Islet precursor cell (in vitro differentiated cells): Measurements from ENCODE around the gene ZNF48.
A peak's percentile ranks its signal among the peaks of the same experiment; 100 is the strongest.

Source experiments
- DNase-seq: peaks from one replicate; pipeline ENCODE4 v3.0.0-alpha.2; 2018

ZNF48 gene

GRCh38 chr16:30358990-30359870, 36.0 kb upstream of the ZNF48 start:
- peak; percentile 43 for DNase-seq

- DNase-seq, result peak; percentile 69
These were observed 35.4 kb upstream of the ZNF48 start for GRCh38 chr16:30359871-30360170.

DNA sequence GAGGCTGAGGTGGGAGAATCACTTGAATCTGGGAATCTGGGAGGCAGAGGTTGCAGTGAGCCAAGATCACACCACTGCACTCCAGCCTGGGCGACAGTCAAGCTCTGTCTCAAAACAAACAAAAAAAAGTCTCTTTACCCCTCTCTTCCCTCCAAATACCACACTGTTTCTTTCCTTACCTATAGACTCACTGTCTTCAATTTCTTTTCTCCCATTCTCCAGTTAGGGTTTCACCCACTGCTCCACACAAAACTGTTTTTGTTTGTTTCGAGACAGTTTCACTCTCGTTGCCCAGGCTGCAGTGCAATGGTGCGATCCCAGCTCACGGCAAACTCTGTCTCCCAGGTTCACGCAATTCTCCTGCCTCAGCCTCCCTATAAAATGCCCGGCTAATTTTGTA, 34.0 kb upstream of the ZNF48 start:
- DNase-seq, result no peak

- DNase-seq, result no peak
These were observed 30.0 kb upstream of the ZNF48 start for GRCh38 chr16:30365200-30365599.

DNA sequence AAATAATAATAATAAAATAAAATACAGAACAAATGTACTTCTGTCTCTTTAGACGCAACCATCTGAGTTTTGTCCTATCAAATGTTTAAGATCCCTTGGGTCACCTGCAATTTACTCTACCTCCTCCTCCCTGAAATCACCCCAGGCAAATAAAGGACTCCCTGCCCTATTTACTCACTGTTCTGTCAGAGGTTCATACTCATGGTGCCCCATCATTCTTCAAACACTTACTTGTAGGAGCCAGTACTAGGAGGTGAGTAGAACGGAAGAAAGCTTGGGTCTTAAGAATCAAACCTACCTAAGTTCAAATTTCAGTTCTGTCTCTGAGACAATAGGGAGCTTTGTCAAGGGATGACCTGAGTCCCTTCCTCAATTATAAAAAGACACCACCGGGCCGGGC, 28.7 kb upstream of the ZNF48 start:
- DNase-seq, result no peak

- peak; percentile 45 for DNase-seq
These were observed 27.7 kb upstream of the ZNF48 start for GRCh38 chr16:30367349-30368009.

GRCh38 chr16:30368122-30368791, 27.0 kb upstream of the ZNF48 start:
- DNase-seq, result peak; percentile 55

- DNase-seq, result peak; percentile 52
These were observed 26.5 kb upstream of the ZNF48 start for GRCh38 chr16:30368792-30369090.

DNA sequence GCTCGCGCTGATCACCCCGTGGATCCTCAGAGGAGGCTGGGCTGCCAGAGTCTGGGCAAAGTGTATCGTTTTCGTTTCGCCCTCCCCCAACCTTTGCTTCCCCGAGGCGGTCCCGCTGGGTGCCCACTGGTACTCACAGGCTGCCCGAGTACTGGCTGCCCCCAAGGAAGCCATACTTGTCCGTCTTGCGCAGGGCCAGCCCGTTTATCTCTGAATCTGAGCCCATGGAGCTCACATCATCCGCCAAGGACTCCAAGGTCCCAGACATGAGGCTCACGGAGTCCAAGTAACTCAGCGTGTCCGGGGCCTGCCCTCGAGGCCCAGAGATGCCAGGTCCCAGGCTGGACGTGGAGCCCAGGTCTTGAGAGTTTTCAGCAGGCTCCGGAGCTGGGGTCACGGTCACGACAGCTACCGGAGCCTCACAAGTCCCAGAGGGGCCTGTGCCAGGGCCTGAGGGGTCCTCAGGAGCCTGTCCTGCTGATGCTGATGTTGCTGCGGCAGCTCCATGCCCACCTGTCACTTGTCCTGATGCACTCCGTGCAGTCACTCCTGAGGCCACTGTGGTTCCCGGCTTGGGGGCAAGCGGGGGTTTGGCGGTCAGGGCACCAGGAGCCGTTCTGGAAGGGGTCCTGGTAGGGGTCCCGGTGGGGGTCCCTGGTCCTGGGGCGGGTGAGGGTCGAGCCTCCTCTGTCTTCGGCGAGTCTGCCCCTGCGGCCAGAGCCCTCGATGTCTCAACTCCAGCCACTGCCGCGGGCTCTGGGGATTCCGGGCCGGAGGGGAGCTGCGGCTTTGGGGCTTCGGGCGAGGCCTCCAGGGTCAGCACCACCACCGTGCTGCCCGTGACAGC, 25.9 kb upstream of the ZNF48 start:
- DNase-seq, result peak; percentile 60

GRCh38 chr16:30369938-30370455, 25.2 kb upstream of the ZNF48 start:
- no peak for DNase-seq

DNA sequence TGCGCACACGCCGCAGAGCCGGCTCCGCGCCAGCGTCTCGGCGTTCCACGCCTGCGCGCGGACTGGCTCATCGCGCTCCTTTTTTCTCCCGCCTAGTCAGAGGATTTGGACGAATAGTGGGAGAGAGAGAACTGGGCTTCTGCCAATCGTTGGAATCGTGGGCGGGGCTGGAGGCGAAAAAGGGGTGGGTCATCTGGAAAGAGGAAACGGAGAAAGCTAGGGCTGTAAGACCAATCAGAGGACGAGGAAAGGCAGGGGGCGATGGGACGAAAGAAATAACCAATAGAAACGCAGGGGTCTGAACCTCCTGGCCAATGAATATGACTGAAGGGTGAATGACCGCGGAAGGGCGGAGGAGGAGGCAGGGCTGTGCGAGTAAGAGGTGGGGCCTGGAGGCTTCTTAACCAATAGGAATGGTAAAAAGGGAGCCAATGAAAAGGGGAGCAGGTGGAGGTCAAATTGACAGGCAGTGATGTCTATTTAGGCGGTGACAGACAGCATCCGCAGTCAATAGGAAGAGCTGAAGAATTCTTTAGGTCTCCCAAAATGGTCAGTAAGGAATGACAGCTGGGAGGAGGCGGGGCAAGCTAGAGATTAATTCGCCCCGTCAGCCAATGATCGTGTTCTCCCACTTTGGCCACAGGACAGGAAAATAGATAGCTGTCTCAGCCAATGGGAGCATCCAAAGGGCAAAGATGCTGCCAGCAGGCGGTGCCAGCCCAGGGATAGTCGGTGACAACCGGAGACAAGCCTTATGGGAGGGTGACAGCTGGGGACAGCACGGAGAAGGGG, 24.6 kb upstream of the ZNF48 start, which contains the start of gene TBC1D10B:
TBC1D10B (minus strand) TSS at position 39 of the 792 bp plus-strand sequence. CDS start 311 bp downstream, outside the sequence.
- DNase-seq, result peak; percentile 100

- peak; percentile 47 for DNase-seq
These were observed 23.9 kb upstream of the ZNF48 start for GRCh38 chr16:30371248-30371816.

- no peak for DNase-seq
These were observed 23.0 kb upstream of the ZNF48 start for GRCh38 chr16:30372038-30372712.

DNA sequence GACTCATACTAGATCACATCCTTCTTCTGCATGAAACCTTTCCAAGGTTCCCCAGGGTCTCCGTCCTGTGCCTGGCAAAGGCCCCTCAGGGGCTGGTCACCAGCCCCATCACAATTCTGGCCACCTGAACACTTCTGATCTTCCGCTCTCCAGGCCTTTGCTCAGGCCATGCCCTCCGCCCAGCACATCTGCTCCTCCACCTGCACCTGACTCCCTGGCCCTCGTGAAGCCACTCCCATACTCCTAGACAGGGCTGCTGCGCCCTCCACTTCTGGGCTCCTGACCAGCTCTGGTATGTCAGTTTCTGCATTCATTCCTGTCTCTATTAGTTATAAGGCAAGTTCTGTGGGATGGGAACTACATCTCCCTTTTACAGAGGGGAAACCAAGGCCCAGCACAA, 22.5 kb upstream of the ZNF48 start:
- no peak for DNase-seq

DNA sequence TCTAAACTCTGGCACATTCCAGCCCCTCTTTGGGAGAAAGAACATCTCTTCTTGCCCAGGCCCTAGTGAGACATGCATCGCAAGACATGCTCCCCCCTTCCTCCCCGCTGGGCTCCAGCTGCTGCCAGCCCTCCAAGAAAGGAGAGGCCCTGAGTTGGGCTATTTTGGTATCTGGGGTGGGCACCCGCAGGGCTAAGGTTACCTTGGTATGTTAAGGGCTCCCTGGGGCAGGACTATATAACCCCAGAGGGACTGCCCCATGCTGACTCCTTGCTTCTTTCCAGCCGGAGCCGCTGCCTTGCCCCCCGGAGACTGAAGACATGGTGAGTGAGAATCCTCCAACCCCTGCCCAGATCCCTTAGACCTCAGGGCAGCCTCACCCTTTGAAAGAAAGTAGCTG, 20.7 kb upstream of the ZNF48 start, which contains the start of gene MYL11:
MYL11 (plus strand) TSS at position 265 of the 400 bp plus-strand sequence; CDS start at position 321, 56 bp downstream.
- DNase-seq, result peak; percentile 41

- DNase-seq, result peak; percentile 50
These were observed 19.4 kb upstream of the ZNF48 start for GRCh38 chr16:30375864-30376263.

GRCh38 chr16:30376461-30376902, 18.7 kb upstream of the ZNF48 start:
- no peak for DNase-seq

DNA sequence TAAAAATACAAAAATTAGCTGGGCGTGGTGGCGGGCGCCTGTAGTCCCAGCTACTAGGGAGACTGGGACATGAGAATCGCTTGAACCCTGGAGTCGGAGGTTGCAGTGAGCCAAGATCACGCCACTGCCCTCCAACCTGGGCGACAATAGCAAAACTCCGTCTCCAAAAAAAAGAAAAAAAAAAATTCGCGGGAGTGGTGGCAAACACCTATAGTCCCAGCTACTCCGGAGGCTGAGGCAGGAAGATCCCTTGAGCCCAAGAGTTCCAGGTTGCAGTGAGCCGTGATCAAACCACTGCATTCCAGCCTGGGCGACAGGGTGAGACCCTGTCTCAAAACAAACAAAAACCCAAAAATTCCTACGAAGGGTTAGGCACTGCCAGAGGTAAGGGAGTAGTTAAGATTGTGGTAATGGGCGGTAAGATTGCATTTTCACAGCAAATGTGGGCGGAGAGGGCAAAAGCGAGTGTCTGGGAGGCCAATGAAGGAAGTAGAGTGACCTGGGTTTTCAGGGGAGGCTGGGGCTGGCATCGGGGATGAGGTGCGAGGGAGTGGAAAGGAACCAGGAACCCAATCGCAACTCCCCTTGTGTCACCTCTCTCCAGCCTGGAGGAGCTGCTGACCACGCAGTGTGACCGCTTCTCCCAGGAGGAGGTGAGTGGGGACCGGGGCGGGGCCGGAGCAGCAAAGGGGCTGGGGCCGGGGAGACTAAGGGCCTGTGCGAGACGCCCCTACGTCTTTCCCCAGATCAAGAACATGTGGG, 18.0 kb upstream of the ZNF48 start:
- DNase-seq, result no peak

DNA sequence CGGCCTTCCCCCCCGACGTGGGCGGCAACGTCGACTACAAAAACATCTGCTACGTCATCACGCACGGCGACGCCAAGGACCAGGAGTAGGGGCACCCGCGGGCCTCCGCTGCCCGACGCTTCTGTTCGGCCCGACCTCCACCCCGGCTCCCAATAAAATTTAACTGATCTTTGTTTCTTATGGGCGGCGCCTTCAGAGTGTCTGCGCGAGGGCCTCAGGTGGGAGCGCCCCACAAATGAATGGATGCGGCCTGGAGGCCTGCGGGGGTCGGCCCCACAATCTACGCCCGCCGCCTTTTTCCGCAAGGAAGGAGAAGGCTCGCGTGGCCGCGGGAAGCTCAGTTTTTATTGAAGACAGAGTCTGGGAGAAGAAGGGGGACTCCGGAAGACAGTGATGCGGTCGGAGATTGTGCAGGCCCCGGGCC, 17.4 kb upstream of the ZNF48 start:
- peak; percentile 94 for DNase-seq
